Ectodermal cell (in vitro differentiated cells): Measurements from ENCODE around the gene DCTN2.

ENCODE experiments used
- H3K27ac ChIP-seq: 2 replicates; pipeline ENCODE4 v1.7.0; 2013; ENCODE audit warnings: mild to moderate bottlenecking, low read depth, low read length; ENCODE audit not compliant: insufficient read depth, poor library complexity, severe bottlenecking
- H3K27me3 ChIP-seq: 2 replicates; pipeline ENCODE4 v1.7.0; 2013; ENCODE audit warnings: mild to moderate bottlenecking, low read length; ENCODE audit not compliant: insufficient read depth, control insufficient read depth, poor library complexity, severe bottlenecking
- H3K36me3 ChIP-seq: one replicate; pipeline ENCODE4 v1.7.0; 2013; ENCODE audit warnings: low read length; ENCODE audit not compliant: control insufficient read depth, insufficient read depth
- H3K4me1 ChIP-seq: one replicate; pipeline ENCODE4 v1.7.0; 2013; ENCODE audit warnings: low read length; ENCODE audit not compliant: control insufficient read depth, insufficient read depth
- H3K4me3 ChIP-seq: 2 replicates; pipeline ENCODE4 v1.7.0; 2013; ENCODE audit warnings: low read depth, low read length, control low read depth; ENCODE audit not compliant: insufficient read depth
- H3K9me3 ChIP-seq: 2 replicates; pipeline ENCODE4 v1.7.0; 2013; ENCODE audit warnings: mild to moderate bottlenecking, low read length, moderate library complexity; ENCODE audit not compliant: control insufficient read depth
- WGBS, 2 experiments: methylation state at CpG; one replicate each; pipeline ENCODE4 v1.1.7; 2013; ENCODE audit warnings: missing lambda C conversion rate in 2 of 2; 5-methylcytosine and 5-hydroxymethylcytosine counted together

Gene DCTN2

GRCh38 chr12:57490126-57490525 is 56.9 kb downstream of the DCTN2 start:
- peaks cover 7% of the 10 kb centered on the region for H3K4me1 ChIP-seq
- no peak overlapping the region for H3K27ac ChIP-seq
- WGBS, 2 experiments = 95 to 97% methylated on average over 4 of the region's 4 CpGs
- H3K4me3 ChIP-seq = no peak overlapping the region
- no peaks in the 10 kb centered on the region for H3K27me3 ChIP-seq
- H3K9me3 ChIP-seq = no peaks in the 10 kb centered on the region
- peaks cover 24% of the 10 kb centered on the region for H3K36me3 ChIP-seq

GRCh38 chr12:57489157-57489641 is 57.8 kb downstream of the DCTN2 start:
- Histone ChIP-seq H3K4me3 (peak overlapping the region; percentile 85), H3K27ac (no peak overlapping the region), H3K4me1 (peaks cover 7% of the 10 kb centered on the region), H3K36me3 (peaks cover 24% of the 10 kb centered on the region), H3K27me3 (no peaks in the 10 kb centered on the region), H3K9me3 (no peaks in the 10 kb centered on the region)
- 91 to 95% methylated on average over 4 to 5 of the region's 5 CpGs for WGBS, 2 experiments

GRCh38 chr12:57488402-57489156 is 58.4 kb downstream of the DCTN2 start:
- Histone ChIP-seq H3K9me3 (no peaks in the 10 kb centered on the region), H3K36me3 (peaks cover 21% of the 10 kb centered on the region), H3K4me3 (peak overlapping the region; percentile 85), H3K4me1 (peaks cover 7% of the 10 kb centered on the region), H3K27me3 (no peaks in the 10 kb centered on the region), H3K27ac (peak overlapping the region; percentile 78)
- 32 to 35% methylated on average over 11 of the region's 11 CpGs for WGBS, 2 experiments

GRCh38 chr12:57487597-57488401 is 59.2 kb downstream of the DCTN2 start, which contains the start of gene MARS1:
MARS1 (plus strand) TSS chr12:57488068; CDS start chr12:57488091, 23 bp downstream.
- peak within 1 kb of the TSS; percentile 85 for H3K4me3 ChIP-seq
- H3K4me1 ChIP-seq = peaks cover 7% of the 10 kb centered on the region
- H3K27me3 ChIP-seq = no peaks in the 10 kb centered on the region
- H3K9me3 ChIP-seq = no peaks in the 10 kb centered on the region
- 15% methylated on average over 47 of the region's 47 CpGs for WGBS, 2 experiments
- peak within 1 kb of the TSS; percentile 78 for H3K27ac ChIP-seq
- peaks cover 21% of the 10 kb centered on the region for H3K36me3 ChIP-seq

- no peak overlapping the region for H3K27ac ChIP-seq
Observed at GRCh38 chr12:57487055-57487596, 59.9 kb downstream of the DCTN2 start.

GRCh38 chr12:57485695-57486094 is 61.3 kb downstream of the DCTN2 start:
- Histone ChIP-seq H3K27me3 (no peaks in the 10 kb centered on the region), H3K9me3 (no peaks in the 10 kb centered on the region), H3K4me1 (peaks cover 7% of the 10 kb centered on the region), H3K36me3 (peaks cover 9% of the 10 kb centered on the region), H3K4me3 (no peak overlapping the region), H3K27ac (no peak overlapping the region)

More at GRCh38 chr12:57487055-57487596, 59.9 kb downstream of the DCTN2 start:
- WGBS, 2 experiments = 92% methylated on average over 27 of the region's 27 CpGs
- H3K4me1 ChIP-seq = peaks cover 7% of the 10 kb centered on the region
- peaks cover 21% of the 10 kb centered on the region for H3K36me3 ChIP-seq
- H3K4me3 ChIP-seq = no peak overlapping the region
- no peaks in the 10 kb centered on the region for H3K27me3 ChIP-seq
- no peaks in the 10 kb centered on the region for H3K9me3 ChIP-seq

GRCh38 chr12:57483466-57483865 is 63.5 kb downstream of the DCTN2 start:
- Histone ChIP-seq H3K4me3 (no peak overlapping the region), H3K36me3 (no peaks in the 10 kb centered on the region), H3K27ac (no peak overlapping the region), H3K27me3 (peaks cover 9% of the 10 kb centered on the region), H3K9me3 (no peaks in the 10 kb centered on the region), H3K4me1 (no peaks in the 10 kb centered on the region)
- WGBS, 2 experiments = 68 to 69% methylated on average over 5 of the region's 5 CpGs

- Histone ChIP-seq H3K27ac (no peak overlapping the region), H3K4me3 (no peak overlapping the region), H3K27me3 (peaks cover 27% of the 10 kb centered on the region), H3K4me1 (no peaks in the 10 kb centered on the region), H3K9me3 (no peaks in the 10 kb centered on the region), H3K36me3 (no peaks in the 10 kb centered on the region)
- 77 to 94% methylated on average over 1 of the region's 1 CpG for WGBS, 2 experiments
Observed at GRCh38 chr12:57481671-57482070, 65.3 kb downstream of the DCTN2 start.
